HG02642 (cell line): ENCODE measurements around the gene TBC1D24.

Experiments used
- ATAC-seq: cut with Tn5 transposase; IDR thresholded peaks from one replicate; pipeline ENCODE4 v1.9.1; 2021; ENCODE audit warnings: mild to moderate bottlenecking; ENCODE audit not compliant: unreplicated experiment, poor library complexity

Gene TBC1D24

DNA sequence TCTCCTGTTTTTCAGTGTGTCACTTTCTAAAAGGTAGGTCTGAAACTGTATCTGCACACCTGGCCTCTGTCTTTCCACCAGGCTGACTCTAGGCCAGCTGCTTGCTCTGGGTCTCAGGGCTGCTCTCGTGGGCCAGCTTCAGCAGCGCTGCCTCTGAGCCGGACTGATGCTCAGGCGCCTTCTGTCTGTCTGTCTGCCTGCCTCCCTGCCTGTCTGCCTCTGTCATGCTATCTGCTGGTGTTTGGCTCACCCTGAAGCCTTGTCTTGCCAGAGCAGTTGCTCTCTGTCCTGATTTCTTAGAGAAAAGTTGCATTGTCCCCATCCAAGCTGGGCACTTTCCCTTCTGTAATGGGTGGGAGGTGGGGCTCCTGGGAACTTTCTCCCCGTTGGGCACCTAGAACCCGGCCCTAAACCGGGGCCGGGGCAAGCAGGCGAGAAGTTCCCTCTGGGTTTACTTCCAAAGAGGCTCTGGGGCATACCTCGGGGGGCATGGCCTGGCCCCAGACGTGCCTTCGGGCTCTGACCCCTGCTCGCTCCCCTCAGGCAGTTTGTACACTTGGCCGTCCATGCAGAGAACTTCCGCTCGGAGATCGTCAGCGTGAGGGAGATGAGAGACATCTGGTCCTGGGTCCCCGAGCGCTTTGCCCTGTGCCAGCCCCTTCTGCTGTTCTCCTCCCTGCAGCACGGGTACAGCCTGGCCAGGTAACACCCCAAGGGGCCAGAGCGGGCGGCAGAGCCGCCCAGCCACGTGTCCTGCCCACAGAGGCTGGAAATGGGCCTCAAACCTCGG, 23.0 kb downstream of the TBC1D24 start:
- ATAC-seq, result no peak

DNA sequence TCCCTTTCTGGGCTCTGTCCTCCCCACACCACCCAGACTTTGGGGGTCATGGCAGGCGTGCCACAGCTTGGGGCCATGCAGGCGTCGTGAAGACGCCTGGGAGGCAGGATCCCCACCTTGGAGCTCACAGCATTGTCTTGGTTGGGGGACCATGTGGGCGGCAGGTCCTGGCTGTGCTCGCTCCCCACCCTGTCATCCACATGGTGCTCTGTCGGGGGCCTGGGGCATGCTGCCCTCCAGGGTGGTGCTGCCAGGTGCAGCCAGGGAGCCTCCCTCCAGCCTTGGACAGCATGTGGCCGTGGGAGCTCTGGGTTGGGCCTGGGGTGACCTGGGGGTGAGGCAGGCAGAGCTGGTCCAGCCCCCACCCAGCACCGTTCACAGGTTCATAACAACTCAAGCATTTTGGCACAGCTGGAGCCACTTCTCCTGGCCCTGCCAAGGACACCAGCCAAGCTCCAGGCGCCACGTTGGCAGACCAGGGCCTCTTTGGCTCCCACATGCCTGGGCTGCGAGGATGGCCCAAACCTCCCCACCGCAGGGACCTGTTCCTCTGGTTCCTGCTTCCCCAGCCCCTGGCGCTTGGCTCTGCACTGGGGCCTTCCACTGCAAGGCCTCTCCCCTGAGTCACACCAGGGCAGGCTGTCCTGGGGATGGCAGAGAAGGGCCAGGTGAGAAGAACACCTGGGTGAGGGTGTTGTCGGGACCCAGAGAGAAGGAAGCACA, 23.8 kb downstream of the TBC1D24 start:
- no peak for ATAC-seq

DNA sequence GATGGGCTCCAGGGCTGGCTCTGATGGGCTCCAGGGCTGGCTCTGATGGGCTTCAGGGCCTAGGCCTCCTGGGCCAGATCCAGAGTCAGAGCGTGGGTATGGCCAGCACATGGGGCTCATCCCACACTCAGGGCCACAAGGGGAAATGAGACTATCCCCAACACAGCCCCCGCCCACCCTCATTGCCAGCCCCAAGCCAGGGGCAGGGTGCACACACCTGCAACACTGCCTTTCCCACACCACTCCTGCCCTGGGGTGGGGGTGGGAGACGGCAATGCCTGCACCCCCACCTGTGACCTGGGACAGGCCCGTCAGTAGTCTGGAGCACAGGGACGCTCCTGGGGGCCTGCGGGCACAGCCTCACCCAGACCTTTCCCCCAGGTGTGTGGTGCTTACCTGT, 24.5 kb downstream of the TBC1D24 start:
- no peak for ATAC-seq

DNA sequence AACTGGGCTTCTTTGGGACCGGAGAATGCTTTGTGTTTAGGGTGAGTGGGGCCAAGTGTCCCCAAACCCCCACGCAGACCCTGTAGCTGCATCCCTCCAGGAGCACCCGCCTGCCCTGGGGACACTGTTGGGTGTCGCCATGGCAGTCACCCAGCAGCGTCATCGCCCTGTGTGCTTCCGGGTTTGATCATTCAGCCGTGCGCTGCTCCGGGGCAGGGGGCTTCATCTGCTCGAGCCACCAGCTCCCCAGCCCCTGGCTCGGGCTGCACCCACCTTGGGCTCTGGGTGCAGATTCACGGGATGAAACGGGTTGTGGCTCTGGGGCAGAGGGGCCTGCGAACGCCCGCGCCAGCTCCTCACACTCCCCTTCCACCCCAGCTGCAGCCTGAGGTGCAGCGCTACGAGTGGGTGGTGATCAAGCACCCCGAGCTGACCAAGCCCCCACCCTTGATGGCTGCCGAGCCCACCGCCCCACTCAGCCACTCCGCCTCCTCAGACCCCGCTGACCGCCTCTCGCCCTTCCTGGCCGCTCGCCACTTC, 25.0 kb downstream of the TBC1D24 start:
- ATAC-seq, result no peak

DNA sequence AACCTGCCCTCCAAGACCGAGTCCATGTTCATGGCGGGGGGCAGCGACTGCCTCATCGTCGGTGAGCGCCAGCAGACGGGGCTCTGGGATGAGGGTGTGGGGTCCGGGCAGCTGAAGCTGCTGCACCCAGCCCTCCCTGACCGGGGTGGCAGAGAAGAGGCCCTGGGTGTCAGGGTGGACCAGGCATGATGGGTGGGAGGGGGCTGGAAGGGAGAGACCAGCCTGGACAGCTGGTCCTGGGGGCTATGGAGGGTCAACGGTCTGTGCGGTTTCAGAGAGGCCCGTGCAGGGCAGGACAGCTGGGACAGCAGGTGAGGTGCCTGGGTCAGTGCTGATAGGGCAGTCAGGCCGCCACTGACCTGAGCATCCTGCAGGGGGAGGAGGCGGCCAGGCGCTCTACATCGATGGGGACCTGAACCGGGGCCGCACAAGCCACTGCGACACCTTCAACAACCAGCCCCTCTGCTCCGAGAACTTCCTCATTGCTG, 25.5 kb downstream of the TBC1D24 start:
- ATAC-seq, result no peak

DNA sequence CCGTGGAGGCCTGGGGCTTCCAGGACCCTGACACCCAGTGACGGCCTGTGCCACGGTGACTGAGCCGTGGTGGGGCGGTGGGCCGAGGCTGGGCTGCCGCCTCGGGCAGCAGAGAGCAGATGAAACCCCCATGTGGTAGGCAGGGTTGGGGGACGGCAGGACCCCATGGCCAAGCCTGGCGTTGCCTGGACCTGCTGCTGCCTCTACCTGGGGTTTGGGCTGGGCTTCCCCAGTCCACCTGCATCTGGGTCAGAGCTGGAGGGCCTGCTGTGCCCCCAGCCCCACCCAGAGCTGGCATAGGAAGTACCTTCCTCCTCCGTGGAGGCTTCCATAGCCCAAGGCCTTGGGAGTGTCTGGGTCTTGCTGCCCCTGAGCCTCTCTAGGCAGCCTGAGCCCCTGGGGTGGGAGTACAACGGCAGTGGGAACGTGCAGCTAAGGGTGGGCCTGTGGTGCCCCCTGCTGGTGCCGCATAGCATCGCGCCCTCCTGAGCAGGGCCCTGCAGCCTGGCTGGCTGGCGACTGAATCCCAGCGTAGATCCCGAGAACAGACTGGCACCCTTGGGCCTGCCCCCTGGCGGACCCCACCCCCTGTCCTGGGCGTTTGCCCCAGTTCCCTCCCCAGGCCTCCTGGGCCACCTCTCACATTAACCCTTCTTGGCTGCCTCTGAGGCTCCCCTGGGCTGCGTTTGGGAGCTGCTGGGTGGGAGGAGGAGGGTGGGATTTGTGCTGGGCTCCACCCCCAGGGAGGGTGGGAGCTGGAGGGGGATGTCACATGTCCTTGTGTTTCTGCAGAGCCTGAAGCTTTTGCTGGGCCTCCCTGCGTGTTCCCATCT, 26.2 kb downstream of the TBC1D24 start:
- no peak for ATAC-seq

DNA sequence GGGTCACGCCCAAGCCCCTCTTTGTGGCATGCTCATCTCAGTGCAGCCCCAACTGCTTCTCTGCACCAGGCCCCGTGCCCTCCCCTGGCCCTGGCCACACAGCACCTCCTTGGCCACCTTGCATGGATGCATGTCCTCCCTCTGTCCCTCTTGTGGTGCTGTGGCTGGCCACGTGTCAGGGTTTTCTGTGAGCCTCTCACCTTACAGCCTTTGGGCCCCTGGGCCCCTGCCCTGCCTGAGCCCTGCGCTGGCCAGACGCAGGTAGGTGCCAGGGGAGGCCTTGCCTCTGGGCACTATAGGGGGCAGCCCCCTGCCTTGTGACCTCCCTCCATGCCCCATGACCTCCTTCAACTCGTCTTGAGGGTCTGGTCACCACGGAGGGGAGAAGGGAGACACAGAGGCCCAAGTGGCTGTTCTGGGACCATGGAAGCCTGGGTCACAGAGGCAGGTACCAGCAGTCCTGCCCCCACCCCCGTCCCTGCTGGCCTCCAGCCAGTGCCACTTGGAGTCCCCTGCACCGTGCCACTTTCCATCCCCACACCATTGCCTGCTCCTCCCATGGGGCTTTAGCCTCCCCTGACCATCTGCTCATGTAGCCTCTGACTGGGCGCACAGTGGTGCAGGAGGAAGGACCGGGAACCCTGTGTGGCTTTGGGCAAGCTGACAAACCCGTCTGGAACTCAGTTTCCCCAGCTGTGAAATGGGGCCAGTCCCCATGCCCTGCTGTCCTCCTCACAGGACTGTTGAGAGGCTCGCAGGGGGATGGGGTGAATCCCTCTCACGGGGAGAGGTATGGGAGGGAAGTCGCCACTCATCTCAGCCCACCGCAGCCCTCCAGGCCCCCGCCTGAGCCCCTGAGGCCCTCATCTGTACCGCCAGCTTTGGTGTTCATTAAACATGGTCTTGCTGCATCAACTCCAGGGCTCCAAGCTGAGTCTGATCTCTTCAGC, 27.3 kb downstream of the TBC1D24 start:
- no peak for ATAC-seq

DNA sequence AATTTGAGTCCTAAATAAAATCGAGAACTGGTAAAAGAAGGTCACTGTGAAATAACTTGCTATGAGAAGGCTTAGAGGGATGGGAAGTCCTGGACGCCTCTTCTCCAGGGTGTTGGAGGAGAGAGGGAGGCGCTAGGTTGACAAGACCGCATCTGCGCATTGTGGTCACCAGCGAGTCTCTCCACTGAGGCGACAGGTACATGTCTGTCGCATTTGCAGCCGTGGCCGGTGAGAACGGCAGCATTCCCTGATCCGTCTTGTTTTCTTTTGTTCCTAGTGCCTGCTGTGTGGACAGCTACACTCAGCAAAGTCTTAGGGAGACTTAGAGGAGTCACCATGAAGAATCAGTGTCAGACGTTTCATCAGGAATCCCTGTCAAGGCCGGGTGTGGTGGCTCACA, 30.8 kb downstream of the TBC1D24 start:
- ATAC-seq, result no peak

DNA sequence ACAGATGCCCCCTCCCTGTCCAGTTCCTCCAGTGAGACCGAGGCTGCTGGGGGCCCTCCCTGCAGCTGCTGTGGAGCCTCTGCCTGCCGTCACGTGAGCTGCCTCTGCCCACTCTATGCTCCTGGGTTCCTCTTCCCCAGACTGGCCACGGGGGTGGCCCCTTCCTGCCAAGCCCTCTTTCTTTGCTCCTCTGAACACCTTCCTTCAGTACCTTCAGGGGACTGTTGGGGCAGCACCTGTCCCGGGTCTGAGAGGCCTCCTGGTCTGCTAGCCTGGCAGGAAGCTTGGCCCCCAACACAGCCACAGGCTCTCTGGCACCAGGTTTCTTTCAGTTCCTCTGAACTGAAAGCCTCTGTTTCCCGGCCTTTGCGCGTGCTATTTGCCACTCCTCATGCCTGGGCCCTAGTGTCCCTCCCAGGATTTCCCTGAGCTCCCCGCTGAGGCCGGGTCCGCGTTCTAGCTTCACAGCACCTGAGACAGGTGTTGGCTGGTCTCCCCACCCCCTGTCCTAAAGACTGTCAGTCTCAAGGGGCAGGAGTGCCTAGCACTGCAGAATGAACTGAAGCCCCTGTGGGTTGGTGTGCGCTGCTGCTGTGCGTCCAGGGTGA, 32.2 kb downstream of the TBC1D24 start:
- ATAC-seq, result peak; percentile 41

DNA sequence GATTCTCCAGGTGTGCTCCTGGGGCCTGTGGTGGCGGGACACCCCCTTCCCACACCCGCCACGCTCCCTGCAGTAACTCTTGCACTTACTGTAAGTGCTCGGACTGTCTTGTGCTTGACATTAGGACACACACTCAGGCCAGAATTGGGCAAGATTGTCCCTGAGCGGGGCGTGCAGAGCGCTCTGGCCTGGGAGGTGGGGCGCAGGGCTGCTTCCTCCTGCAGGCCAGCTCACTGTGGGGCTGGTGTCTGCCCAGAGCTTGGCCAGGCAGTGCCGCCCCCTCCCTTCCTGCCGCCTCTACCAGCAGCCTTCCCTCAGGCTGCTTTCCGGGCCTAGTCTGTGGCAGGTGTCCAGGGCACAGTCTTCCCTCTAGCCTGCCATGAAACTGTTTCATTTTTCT, 32.7 kb downstream of the TBC1D24 start:
- ATAC-seq, result peak; percentile 4

DNA sequence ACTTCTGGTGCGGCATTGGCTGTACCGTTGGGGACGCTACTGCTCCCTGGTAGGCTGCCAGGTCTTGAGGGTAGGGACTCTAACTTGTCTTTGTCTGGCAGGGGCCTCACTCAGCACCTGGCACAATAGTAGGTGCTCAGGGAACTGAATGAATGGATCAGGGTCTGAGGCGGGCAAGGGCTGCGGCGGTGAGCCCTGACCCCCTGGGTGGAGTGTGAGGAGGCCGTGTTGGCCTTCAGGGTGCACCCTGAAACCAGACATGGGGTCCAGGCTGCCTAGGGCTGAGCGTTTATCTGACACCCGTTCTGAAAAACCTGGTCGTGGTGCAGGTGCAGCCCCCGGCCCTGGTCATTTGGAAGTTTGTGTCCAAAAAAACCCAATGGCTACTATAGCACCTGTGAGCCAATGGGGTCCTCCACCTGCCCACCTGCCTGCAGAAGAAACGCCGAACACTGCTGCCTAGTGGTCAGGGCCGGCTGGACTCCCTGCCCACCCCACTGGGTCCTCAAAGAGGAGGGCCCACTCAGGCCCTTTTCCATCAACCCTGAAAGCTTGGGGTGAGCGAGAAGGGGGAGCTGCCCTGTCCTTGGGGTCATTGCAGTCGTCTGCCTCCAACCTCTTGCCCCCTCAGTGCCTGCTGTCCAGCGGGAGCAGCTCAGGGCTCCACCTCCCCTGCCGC, 33.9 kb downstream of the TBC1D24 start:
- ATAC-seq, result no peak

DNA sequence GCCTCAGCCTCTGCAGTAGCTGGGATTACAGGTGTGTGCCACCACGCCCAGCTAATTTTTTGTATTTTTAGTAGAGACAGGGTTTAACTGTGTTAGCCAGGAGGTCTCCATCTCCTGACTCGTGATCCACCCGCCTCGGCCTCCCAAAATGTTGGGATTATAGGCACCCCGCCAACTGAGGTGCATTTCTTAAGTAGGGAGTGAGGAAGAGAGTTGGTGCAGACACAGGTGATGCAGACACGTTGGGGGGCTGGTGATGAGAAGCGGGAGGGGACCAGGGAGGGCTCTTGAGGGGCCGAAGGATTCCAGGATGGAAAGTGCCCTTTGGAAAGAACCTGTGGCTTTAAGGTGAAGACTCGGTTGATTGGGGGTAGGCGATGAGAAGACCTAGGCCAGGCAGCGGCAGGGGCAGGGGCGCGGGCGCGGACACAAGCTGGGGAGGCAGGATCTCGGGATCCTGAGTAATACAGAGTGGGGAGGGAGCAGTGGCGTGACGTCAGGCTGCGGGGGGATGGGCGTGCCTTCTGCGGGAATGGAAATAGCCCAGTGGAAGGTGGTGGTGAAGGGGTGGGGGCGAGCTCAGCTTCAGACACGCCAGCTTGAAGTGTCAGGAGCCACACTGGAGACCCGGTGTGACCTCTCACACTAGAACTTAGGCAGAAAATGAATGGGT, 36.3 kb downstream of the TBC1D24 start:
- ATAC-seq, result no peak

DNA sequence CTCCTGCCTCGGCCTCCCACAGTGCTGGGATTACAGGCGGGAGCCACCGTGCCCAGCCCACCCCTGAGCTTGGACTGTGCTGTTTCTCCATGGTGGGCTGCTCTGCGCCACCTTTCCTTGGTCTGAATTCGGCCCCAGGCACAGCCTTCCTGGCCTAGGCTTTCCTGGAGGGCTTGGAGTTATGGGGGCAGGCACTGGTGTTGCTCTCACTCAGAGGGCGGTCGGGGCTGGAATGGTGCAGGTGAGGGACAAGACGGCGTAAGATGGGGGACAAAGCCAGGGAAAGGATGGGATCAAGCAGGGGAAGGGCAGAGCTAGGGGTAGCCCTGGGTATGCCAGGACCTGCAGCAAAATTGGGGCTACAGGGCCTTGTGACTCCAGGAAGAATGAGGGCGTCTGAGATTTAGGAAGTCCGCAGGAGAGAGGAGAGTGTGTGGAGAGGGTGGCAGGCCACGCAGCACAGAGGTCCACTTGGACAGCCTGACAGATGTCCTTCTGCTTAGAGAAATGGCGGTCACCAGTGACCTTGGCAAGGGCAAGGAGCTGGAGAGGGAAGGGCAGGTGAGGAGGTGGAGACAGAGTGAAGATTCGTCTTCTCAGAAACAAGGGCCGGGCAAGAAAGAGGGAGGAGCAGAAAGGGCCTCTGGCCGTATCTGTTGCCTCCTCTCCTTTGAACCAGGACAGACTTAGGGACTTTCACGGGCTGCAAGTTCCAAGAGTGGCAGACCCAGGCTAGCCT, 37.2 kb downstream of the TBC1D24 start:
- ATAC-seq, result no peak

DNA sequence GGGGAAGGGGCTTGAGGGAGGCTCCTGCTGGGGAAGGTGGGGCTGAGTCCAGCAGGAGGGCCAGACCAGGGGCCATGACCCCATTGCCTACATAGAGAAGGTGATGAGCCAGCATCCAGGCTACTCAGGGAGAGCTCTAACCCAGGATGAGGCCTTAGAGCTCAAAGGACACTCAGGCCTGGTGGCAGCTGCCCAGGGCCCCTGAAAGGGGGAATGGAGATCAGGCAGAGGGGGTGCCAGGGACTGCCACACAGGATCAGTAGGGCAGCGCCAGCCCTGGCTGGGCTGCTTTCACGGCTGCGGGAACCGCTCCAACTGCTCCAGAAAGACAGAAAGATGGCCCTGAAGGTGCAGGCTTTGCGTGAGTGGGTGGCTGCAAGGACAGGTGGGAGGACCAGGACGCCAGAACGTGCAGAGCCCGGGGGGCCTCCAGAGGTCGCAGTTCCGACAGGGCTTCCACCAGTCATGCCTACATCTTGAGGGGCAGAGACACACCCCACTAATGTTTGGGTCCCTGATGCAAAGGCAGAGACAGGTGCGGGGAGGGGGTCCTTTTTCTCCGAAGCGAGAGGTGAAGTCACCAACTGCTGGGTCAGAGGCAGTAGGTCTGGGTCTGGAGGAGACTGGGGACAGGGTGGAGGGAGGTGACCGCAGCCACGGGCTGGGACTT, 37.9 kb downstream of the TBC1D24 start:
- ATAC-seq, result peak; percentile 2

DNA sequence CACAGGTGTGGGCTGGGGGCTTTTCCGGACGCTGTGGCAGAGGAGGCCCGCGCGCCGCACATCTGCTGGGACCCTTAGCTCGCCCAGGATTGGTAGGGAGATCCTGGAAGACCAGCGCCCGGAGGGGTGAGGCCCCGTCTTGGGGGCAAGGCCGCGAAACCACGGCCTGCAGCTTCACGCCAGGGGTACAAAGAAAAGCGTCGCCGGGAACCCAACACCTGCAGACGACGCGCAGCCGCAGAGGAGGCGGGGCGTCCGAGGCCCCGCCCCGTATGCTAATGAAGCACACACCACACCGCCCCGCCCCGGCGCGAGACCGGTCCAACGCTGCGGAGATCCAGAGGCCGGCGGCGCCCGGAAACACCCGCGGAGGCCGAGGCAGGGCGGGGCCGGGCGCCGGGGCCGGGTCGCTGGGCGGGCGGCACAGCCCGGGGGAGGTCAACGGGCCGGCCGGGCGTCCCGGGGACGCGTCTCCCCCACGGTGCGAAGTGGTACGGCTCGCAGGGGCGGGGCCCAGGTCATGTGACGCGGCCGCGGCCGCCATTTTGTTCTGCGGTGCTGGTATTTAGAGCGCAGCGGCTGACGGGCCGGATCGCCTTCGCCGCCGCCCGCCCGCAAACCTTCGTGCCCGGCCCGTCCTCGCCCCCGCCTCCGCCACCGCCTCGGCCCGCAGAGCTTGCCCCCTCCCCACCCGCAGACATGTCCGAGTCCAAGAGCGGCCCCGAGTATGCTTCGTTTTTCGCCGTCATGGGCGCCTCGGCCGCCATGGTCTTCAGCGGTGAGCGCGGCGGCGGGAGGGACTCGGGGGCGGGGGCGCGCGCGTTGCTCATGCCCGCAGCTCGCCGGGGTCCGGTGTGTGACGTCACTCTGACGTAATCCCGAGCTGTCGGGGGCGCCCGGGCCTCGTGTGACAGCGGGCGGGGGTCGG, 38.7 kb downstream of the TBC1D24 start, which contains the start of gene ATP6V0C:
Gene ATP6V0C, plus strand, starts transcription at position 548 of the 928 bp plus-strand sequence. Its CDS starts 152 bp downstream, at position 700.
- ATAC-seq, result peak; percentile 69
